Measurements from ENCODE around the gene RXFP1.

RXFP1 gene

DNA sequence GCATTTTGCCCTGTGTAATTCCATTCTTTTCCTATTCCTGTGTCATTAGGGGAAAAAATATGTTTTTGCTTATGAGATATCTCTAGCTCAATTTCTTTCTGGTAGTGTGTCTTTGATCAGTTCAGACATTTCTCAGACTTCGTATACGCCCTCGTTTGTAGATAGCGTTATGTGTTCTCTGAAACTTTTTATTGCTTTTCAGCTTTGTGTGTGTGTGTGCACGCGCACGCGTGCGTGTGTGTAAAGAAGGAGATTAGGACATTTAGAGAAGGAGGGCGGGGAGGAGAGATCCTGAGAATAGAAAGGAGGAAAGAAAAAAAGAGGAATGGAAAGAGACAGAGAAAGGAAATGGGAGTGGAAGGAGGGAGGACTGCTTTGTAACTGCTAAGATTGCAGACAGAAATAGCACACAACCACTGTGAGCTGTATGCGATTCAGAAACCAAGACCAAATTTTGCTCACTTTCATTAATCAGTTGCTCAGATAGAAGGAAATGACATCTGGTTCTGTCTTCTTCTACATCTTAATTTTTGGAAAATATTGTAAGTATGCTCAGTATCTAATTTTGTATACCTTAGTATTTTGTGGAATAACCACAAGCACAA lies at the start of gene RXFP1:
Gene RXFP1, plus strand, starts transcription at position 399 of the 605 bp plus-strand sequence. Its CDS starts 95 bp downstream, at position 494.
- no peak for DNase-seq

DNA sequence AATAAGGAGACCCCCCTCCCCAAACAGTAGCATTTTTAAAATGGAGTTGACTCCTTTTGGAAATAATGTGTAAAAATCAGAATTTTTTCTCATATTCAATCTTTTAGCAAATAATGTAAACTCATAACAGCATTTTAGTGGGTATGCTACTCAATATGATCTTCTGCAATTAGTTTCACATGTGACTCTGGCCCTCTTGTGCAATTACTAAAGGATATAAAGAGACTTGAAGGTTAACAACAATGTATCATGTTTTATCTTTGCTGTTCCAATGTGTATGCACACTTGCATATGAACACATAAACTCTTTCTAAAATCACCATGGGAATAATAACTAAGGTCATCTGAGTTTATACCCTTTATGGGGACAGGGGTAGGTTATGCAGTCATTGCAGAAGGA lies 39.9 kb upstream of the RXFP1 start:
- no peak for DNase-seq

DNA sequence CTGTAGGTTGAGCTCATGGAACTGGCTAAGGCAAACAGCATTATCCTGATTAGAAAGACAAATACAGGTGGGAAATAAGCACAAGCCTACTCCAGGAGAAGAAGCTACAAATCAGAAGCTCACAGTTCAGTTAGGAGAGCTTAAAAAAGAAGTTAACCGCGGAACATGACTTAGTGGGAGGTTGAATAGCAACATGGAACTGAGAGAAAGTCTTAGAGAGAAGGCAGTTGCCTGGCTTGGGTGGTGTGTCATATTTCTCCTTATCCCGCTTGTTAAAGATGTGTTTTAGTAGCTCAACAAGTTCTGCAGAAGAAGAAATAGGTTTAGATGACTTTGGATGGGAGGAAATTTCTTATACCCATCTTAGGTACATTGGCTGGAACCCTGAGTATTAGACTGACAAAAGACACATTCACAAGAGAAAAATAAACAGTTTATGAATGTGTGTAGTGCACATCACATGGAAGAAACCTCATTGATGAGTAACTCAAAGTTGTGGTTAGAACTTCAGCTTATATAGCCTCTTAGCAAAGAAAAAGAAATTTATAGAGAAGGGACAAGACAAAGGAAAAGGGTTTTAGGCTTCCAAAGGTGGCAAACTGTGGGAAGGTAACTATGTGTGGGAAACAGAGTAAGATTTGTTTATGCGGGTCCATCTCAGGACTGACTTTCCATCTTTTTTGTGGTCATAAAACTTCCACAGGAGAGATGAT lies 37.4 kb upstream of the RXFP1 start:
- DNase-seq = no peak

GRCh38 chr4:158490629-158491028 lies 31.1 kb upstream of the RXFP1 start:
- DNase-seq = no peak

GRCh38 chr4:158492391-158492790 lies 29.3 kb upstream of the RXFP1 start:
- no peak for DNase-seq

- no peak for DNase-seq
Measured at GRCh38 chr4:158496030-158496741, 25.5 kb upstream of the RXFP1 start.

GRCh38 chr4:158500054-158500453 lies 21.6 kb upstream of the RXFP1 start:
- no peak for DNase-seq

GRCh38 chr4:158513256-158513655 lies 8.4 kb upstream of the RXFP1 start:
- DNase-seq = no peak

- no peak for DNase-seq
Measured at GRCh38 chr4:158519226-158519625, 2.5 kb upstream of the RXFP1 start.

GRCh38 chr4:158523990-158524535 lies 2.4 kb downstream of the RXFP1 start:
- DNase-seq = no peak

DNA sequence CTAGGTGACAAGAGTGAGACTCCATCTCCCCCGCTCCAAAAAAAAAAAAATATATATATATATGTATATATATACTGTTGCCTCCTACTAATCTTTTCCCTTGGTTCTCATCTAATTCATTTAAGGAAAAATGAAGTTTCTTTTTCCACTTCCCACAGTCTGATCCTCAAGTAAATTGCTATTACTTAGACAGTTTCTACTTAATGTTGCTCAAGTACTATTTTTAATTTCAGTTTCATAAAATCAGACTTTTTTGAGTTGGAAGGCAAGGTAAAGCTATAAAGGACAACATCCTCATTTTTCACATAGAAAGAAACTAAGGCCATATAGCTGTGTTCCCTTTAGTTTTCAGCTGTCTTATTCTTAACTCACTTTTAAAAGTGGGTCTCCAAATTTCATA lies 5.8 kb downstream of the RXFP1 start:
- no peak for DNase-seq

DNA sequence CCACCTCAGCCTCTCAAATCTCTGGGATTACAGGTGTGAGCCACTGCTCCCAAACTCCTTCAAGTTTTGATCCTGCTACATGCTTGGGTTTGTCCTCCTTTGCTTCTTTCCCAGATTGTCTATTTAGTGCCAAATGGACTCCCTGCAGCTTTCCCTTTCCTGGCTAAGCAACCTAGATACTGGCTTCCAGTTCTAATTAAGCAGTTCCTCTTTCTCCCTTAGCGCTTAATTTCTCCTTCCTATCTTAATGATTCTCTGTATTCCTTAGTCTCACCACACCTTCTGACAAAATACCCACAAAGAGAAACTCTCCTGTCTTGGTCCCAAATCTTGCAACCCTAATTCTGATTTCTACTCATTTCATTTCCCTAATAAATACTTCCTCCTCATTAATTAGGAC lies 7.8 kb downstream of the RXFP1 start:
- no peak for DNase-seq

- DNase-seq = no peak
Measured at GRCh38 chr4:158530381-158530780, 8.7 kb downstream of the RXFP1 start.

- no peak for DNase-seq
Measured at GRCh38 chr4:158530898-158531297, 9.2 kb downstream of the RXFP1 start.

DNA sequence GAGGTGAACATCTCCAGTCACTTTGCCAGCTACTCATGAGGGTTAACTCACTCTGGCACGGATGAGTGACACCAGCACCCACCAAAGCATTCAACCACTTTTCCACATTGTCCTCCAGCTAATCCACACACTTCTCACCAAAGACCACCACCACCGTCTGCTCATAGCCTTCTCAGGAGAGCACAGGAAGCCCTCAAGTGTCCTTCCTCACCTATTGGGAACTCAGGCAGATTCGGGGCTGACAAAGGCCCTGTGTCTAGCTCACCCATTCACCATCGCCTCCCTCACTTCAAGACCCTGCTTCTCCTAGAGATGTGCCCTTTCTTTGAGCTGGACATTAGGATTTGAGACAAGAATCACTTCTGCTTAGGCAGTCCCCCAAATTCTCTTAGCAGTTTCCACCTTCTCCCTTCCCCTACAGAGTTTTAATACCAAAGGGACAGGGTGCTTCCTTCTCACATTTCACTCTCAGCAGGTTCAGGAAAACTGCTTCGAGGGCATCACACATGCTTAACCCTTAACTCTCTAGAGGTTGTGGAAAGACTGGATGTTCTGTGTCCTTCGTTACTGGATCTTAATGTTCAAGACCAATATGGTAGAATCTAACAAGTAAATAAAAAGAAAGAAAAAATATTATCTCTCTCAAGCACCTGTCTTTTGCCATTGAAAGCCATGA lies 11.0 kb downstream of the RXFP1 start:
- DNase-seq = no peak

DNA sequence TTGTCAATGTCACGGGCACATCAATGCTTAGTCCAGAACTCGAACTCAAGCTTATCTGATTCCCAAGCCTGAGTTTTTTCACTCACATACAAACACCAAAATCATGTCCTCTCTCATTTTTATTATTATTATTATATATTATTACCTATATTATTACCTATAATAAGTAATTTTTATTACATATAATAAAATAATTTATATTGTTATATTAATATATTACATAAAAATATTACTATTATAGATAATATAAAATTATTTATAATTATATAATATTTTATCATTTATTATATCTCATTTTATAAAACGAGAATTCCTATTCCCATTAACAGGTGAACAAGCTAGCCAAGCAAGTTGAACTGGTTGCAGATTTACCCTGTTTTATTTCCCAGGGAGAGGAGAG lies 13.0 kb downstream of the RXFP1 start:
- DNase-seq = no peak

DNA sequence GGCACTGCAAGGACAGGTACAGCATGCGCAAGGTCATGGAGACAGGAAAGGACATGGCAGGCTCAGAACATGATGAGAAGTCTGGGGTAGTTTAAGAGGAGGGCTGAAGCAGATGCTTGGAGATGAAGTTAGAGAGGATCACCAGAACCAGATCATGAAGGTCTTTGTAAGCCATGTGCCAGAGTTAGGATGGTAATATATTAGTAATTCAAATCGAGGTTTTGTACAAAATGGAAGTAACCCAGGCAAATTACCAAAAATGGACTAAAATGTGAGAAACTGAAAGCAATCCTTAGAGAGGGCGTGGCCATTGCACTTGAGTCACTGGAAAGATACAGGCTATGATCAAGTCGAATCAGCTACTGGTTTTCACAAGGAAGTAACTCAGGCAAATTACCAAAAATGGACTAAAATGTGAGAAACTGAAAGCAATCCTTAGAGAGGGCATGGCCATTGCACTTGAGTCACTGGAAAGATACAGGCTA lies 13.5 kb downstream of the RXFP1 start:
- peak; percentile 1 for DNase-seq

DNA sequence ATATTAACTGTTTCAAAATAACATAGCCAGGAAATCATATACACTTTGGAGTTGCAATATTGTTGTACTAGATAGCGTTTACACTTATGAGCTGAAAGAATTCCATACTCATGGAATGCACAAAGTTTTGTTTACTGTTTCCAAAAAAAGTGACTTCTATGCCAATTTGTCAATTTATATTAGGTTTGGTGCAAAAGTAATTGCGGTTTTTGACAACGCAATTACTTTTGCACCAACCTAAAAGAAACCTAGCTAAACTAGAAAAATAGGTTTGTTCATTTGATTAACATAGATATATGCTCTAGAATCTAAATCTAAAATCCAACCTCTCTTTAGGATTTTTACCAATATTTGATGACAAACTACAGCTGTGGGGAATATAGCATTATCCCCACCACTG lies 15.2 kb downstream of the RXFP1 start:
- DNase-seq = no peak

- DNase-seq = no peak
Measured at GRCh38 chr4:158538176-158538575, 16.5 kb downstream of the RXFP1 start.

- no peak for DNase-seq
Measured at GRCh38 chr4:158538911-158539310, 17.2 kb downstream of the RXFP1 start.

- DNase-seq = no peak
Measured at GRCh38 chr4:158540125-158540907, 18.6 kb downstream of the RXFP1 start.

DNA sequence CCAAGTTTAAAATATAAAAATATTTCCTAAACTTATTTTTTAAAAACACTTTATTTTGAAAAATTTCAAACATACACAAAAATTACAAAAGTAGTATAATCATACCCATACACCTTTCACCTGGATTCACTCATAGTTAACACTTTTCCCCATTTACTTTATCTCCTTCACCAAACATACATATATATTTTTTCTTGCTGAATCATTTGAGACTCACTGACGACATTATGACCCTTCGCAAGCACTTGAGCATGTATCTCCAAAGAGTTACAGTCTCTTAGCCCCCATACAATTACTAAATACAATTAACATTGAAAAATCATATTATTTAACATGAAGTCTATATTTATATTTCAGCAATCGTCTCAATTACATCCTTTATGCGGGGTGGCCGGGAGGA lies 19.8 kb downstream of the RXFP1 start:
- DNase-seq = no peak
